Measurements from ENCODE around the gene RAPGEF5.
"Not testable (repeated sequence)": the region's sequence is repeated elsewhere in the genome, so short reads cannot be mapped to it uniquely, and the experiment has no call there.

The RAPGEF5 gene

DNA sequence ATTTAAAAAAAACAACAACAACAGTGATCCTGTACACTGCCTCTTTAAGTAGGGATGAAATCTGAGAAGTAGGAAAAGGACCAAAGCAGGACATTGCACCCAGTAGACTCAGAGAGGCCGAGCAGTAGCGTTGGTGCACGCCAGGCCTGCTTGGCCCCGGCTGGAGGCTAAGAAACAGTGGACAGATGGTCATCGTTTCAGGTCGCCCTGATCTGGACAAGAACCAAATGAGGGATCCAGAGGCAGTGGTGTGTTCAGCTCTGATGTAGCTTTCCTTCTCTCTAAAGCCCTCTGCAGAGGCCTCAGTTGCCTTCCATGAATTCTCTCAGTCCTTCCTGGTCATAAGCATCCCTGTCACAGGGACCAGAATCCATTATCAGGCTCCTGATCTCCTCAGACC, 269.1 kb downstream of the RAPGEF5 start:
- DNase-seq (ENCODE audit: low read depth in 3 of 3): no peak

DNA sequence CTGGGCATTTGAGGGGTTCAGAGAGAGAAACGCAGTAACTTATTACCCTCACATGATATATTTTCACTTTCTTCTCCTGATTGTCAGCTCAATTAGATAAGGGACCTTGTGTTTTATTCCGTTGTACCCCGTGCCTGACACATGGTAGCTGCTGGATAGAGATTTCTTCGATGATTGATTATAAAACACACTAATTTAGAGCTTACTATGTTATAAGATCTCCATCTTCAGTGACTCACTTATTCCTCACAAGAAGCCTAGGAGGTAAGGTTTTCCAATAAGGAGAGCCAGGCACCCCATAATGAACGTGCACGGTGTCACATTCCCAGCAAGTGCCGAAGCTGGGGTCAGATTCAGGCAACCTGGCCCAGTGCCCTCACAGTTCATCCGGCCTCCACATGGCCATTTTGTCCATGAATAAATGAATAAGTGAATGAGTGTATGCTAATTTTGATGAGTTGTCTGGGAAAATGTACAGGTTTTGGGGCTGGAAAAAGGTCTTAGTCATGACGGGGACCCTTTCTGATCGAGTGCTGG, 273.2 kb downstream of the RAPGEF5 start:
- DNase-seq (ENCODE audit: low read depth in 3 of 3): no peak

DNA sequence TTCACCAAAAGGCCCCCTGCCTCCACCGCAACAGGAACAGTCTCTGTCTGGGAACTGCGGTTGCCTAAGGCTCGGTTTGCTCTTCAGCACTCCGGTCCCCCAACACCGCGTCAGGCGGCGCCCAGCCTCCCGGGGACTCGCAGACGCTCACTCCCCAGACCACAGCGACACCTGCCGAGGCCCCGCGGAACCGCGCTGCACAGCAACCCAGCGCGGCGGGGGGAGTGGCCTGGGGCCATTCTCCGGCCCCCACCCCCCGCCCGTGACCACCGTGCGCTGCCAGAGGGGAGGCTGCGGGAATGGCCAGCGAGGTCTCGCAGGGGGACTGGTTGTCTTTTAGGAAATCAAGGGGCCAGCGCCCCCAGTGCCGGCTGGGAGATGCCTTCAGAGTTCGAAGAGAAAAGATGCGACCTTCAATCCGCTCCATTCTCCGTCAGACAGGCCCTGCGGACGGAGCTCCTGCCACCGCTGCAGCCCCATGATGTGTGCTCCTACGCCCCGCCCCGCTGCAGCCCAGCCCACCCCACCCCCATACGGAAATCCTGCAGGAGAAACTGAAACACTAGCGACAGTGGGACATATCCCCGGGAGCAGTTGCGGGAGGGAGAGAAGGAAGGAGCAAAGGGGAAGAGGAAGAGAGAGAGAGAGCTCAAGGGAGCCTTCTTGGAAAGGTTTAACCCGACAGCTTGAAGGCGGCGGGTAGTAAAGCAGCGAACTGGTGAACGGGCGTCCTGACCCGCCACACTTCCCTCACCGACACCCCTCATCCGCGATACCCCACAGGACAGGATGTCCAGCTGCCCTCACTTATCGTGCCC, 273.9 kb downstream of the RAPGEF5 start:
- DNase-seq (ENCODE audit: low read depth in 3 of 3): peak; percentile 65 to 82 (median 71)

DNA sequence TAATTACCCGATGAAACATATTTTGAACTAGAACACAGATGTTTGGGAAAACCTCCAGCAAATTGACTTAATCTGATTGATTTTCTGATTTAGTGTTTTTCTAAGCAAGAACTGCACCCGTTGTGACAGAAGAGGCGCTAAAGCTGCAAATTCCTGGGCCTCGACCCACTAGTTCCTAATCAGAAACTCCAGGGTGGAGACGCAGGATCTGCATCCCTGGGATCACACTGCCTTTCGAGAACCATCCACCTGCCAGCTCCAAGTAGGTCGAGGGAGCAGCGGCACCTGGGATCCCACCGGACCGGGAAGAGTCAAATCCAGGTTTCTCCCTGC, 274.4 kb downstream of the RAPGEF5 start:
- DNase-seq (ENCODE audit: low read depth in 3 of 3): no peak

DNA sequence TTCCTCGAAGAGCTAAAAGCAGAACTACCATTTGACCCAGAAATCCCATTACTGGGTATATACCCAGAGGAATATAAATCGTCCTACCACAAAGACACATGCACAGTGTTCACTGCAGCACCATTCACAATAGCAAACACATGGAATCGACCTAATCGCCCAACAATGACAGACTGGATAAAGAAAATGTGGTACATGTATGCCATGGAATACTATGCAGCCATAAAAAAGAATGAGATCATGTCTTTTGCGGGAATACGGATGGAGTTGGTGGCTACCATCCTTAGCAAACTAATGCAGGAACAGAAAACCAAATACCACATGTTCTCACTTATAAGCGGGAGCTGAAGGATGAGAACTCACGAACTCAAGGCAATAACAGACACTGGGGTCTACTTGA, 276.7 kb downstream of the RAPGEF5 start:
- not testable (repeated sequence) for DNase-seq (ENCODE audit: low read depth in 3 of 3)

DNA sequence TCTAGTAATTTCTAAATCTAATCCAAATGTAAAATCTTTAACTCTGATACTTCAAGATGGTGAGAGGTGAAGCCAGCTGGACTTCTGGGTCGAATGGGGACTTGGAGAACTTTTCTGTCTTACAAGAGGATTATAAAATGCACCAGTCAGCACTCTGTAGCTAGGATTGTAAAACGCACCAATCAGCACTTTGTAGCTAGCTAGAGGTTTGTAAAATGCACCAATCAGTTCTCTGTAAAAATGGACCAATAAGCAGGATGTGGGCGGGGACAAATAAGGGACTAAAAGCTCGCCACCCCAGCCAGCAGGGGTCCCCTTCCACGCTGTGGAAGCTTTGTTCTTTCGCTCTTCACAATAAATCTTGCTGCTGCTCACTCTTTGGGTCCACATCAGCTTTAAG, 278.1 kb downstream of the RAPGEF5 start:
- not testable (repeated sequence) for DNase-seq (ENCODE audit: low read depth in 3 of 3)

DNA sequence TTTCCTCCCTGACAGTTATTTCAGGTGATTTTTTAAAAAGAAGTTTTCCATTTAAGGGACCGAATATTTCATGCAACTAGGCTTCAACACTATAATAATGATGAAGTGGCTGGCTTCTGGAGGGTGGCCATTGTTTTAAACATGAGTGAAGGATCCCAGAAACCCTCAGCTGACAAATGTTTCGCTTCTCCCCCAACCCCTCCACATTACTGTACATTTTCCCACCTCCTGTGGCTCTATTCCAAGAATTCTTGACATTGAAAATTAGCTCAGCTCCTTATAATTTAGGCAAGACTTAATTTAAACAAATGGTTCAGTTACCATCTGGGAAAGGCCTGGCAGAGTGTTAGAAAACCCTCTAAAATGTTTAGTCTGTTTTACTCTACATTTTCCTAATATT, 281.4 kb downstream of the RAPGEF5 start:
- DNase-seq (ENCODE audit: low read depth in 3 of 3): no peak

DNA sequence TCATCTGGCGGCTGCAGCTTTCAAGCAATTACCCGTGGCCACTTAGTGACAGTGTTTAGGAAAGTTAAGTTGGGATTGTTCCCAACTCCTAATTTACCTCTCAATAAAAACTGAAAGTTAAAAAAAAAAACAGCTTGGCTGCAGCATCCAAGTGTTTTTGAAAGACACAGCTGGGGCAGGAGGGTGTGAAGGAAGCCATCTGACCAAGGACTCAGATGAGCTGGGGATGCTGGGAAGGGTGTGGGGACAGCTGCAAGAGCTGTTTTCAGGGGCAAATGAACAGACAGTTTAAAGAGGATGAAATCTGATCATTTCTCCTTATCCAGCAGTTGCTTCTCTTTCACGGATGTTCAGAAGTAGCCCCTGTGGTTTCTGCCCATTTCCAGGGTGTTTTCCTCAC, 282.1 kb downstream of the RAPGEF5 start:
- no peak for DNase-seq (ENCODE audit: low read depth in 3 of 3)
